HG03196 (cell line): Measurements from ENCODE around the gene RREB1.

Source experiments
- ATAC-seq: cut with Tn5 transposase; IDR thresholded peaks from one replicate; pipeline ENCODE4 v1.9.1; 2021; ENCODE audit not compliant: unreplicated experiment

The RREB1 gene

DNA sequence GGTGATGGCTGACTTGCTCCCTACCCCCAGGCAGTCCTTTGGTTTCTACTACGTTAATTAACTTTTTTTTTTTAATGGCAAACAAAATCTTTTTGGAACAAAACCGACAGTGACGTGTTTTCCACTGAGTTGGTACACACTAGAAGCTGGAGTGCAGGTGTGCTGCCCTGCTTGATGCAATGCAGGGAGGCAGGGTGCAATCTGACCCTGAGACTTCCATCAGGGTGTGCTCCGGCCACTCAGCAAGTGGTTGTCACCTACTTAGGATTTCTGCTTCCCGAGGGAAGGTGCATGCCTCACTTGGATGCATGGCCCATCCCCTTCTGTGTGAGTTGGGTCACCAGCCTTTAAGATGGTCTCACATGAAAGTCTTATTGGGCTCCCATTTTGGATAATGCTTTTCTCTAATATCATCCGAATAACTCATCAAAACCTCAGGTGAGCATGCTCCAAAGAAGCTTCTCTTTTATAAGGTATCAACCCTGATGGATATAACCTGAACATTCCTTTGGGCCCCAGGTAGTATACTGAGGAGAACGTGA is 14.0 kb downstream of the RREB1 start:
- ATAC-seq = no peak

DNA sequence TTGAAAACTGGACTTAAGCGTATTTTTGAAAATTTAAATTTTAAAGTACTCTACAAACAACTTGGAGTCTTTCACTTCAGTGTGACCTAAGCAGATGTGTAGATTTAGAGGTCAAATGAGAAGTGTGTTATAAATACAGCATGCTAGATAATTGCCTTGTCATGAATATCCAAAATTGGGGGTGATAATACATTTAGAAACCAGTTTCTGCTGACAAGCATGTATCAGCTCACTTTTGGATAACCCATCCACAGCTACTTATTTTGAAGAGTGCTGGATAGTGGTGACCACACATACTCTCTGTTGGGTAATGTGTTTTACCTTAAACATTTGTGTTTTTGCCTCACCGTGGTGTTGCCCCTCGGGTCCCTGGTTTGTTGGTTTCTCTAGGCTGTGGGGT is 14.9 kb downstream of the RREB1 start:
- no peak for ATAC-seq

DNA sequence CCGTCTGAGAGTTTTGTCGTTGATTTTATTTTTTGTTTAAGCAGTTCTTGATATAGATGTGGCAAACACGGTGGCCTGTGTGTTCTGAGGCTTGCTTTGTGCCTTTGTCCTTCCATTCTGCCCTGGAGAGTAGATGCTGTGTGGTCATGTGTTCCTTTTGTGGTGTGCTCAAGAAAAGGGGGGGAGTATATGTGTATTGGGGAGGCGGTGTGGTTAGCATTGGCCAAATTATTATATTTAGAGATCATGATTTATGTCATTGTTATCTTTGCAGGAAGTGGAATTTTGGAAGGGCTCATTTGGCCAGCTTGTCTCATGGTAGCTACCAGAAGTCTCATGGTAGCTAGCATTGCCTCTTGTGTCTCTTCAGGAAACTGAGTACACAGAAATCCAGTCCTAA is 16.4 kb downstream of the RREB1 start:
- no peak for ATAC-seq

DNA sequence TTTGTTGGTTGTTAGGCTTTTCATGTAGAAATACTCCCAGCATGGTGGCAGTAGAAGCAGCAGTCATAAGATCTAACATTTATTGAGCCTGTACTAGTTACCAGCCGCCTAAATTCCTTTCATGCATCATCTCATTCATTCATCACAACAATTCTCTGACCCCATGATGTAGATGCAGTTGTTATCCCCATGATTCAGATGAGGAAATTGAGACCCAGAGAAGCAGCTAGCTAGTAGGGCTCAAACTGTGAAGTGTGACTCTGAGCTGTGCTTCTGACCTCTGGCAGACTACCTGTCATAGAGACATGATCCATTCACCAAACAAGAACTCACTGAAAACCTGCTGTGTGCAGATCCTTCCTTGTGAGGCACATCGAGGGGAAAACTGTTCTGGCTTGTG is 16.9 kb downstream of the RREB1 start:
- ATAC-seq = no peak

- ATAC-seq = no peak
Observed at GRCh38 chr6:7125290-7125689, 17.5 kb downstream of the RREB1 start.

- ATAC-seq = no peak
Observed at GRCh38 chr6:7126754-7127153, 19.0 kb downstream of the RREB1 start.

DNA sequence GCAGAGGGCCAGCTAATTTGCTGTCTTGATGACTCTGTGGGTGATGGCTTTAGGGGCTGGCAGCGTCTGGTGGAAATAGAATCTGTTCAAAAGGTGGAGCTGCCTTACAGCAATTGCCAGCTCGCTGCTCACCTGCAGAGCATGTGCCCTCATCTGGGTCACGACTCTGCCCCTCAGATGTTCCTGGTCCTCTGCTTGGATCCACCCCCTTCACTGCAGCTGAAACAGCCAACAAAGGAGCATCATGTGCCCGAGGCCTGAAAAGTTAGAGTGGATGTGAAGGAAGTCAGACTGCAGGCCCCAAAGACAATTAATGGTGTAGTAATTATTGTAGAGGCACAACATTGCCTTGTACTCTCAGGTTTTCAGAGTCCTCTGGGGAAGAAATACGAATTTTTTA is 19.9 kb downstream of the RREB1 start:
- no peak for ATAC-seq

- ATAC-seq = no peak
Observed at GRCh38 chr6:7129360-7129759, 21.6 kb downstream of the RREB1 start.

DNA sequence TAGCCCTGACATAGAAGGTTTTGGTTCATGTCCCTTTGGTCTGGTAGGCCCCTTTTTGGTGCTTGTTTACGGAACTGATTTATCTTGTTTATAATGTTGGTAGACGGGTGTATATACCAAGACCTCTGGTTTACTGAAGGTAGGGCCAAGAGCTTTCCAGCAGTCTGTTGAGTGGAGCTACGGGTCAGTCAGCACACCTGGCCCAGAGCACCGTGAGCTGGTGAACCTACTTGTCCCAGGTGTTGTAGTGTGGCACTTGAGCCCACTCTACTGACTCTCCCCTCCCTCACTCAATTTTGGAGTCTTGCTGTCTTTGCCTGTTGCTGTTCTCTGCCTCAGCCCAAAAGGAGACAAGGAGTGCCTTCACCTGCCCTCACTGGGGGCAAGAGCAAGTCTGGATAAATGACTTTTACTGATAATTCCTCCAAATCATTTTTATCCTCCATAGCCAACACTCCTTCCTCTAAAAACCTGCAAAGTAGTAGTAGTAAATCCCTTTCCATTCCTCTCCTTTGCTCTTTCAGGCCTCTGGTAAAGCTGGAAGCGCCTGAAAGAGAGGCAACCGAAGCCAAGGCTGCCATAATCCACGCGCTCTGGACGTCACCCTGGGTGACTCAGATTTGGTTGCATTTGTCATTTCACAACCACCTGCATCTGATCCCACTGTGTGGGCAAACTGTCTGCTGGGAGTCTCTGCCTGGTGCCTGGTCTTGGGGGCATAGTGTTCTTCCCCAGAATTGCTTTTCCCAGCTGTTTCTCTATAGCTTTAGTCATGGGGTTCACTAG is 22.2 kb downstream of the RREB1 start:
- no peak for ATAC-seq

DNA sequence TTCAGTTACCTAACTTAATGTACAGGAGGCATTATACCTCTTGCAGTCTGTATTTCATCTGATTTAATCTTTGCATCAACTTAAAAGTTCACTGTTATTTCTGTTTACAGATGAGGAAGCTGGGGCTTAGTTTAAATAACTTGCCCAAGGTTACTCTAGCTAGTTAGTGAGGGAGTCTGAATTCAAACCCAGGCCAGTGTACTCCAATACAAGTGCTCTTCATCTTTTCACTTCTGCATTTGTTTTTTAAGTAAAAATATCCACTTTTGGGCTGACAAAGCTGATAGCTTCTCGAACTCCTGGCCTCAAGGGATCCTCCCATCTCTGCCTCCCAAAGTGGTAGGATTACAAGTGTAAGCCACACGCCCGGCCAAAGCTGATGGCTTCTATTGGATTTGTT is 23.6 kb downstream of the RREB1 start:
- no peak for ATAC-seq

DNA sequence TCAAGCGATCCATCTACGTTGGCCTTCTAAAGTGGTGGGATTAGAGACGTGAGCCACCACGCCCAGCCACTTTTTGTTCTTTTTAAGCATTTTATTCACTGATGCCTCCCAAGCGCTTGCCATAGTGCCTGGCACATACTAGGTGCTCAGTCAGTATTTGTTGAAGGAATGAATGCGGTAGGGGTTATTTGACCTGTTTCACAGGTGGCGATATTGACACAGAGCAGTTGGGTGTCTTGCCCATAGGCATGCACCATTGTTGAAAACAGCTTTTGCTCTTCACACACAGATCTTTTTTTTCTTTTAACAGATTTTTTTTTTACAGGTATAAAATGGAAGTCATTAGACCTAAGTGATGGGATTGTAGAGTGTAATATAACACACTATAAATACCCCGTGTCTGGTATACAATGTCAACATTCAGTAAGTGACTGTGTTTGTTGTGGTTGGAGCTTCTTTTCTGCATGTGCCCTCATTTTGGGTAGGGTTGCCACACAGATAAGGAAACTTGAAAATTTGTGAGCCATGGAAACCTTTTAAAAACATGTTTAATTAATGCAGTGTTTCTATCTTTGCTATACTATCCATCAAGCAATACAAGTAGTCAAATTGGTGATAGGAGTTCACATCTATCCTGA is 24.8 kb downstream of the RREB1 start:
- no peak for ATAC-seq

DNA sequence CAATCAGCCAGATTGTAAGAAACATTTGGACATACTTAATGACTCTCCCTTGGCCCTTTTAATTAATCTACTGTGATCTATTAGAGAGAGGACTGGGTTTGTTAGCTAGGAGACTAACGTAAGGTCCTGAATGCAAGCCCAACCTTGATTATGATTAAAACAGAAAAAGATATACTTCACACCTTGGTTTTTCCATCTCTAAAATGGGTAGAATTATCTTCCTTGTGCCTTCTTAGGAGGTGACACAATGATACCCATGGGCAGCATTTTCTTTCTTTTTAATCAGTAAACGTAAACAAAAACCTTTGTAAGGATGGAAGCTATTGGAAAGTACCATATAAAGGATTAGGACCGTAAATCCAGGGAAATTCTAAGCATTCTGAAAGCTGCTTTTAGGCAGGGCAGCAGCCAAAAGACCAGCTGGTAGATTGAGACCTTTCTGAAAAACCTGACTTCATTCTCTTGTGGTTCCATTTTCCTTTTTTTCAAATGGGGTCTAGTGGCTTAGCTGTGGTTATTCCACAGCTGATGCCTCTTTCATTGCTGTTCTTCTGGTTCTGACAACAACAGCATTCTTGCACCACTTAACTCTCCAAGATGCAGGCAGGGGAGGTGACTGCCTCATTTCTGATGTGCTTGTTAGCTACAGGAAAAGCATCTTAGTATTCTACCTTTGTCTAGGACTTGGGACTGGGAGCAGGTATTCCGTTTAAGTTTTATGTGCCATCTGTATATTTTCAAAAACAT is 27.4 kb downstream of the RREB1 start:
- ATAC-seq = no peak

- ATAC-seq = no peak
Observed at GRCh38 chr6:7135755-7136154, 28.0 kb downstream of the RREB1 start.

DNA sequence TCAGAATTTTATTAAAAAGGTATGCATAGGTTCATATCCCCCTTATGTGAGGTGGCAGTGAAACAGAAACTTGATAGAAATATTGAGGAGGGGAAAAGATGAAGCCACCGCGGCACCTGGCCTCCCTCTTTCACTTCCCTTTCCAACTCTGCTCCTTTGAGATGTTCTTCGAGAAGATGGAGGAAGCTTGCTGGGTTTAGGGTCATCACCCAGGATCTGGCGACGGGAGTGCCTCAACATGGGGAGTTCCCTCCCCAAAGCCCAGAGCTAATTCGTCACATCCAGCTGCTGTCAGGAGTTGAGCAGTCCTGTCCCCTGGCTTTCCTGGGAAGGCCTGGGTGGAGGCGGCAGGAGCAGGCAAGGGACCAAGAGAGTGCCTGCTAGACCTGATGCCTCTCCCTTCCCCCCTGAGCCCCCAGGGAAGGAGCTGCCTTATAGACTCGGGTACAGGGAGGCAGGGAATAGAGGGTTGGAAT is 29.1 kb downstream of the RREB1 start:
- peak; percentile 32 for ATAC-seq

- peak; percentile 41 for ATAC-seq
Observed at GRCh38 chr6:7137335-7138045, 29.7 kb downstream of the RREB1 start.

DNA sequence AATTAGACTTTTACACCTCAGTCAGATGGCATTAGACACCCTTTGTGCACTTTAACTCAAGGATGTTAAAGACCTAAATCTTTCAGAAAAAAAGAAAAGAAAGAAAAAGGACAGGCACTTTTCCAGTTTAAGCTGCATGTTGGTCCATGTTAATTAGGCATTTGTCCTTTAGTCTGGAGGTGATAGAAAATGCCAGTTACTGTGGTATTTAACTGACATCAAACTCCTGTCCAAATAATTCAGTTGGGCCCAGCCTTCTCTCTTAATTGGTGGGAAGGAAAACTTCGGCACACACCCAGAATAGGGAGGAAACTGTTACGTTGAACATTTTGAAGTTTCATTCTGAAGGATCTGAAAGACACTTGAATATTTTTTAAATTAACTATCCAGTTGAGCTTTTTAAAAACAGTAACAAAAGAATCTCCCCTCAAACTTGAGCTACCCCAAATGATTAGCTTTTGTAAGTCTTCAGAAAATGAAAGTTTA is 30.3 kb downstream of the RREB1 start:
- ATAC-seq = no peak

- no peak for ATAC-seq
Observed at GRCh38 chr6:7138921-7139358, 31.2 kb downstream of the RREB1 start.

DNA sequence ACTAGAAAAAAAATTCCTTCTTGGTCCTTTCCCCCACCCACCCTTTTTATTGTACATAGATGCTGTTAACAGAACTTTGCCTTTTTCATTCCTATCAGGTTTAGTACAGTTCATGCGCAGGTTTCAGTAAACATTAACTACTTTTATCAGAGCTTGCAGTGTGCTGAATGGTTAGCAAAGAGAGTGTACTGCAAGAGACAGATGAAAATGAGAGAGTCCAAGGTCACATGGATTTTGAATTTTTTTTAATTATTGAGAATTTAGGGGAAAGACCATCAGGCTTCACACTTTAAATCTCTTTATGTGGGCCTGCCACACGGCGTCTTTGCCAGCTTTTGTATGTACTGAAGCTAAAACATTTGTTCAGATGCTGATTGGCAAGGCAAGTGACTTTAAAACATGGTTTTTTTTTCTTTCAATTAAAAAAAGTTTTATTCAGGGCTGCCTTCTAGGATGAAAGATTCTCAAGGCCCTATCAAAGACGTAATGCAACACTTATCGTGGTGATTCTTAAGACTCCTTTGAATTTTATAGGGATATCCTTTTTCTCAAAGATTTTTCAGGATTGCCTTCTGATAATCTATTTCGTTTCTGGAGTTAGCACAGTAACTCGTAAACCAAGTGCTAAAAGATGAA is 32.2 kb downstream of the RREB1 start:
- ATAC-seq = no peak

GRCh38 chr6:7140631-7141378 is 33.0 kb downstream of the RREB1 start:
- ATAC-seq = peak; percentile 48
